ENCODE measurements around the gene RIT2. TPM values are rescaled to one million over a fixed set of nuclear protein-coding genes. Genes with fewer than 3 reads are reported as not detected.

The RIT2 gene
- polyA plus RNA-seq, 1 donor from 2014 or later, result 1.1 TPM

GRCh38 chr18:42773870-42774269, 341.6 kb downstream of the RIT2 start:
- no peak for TF ChIP-seq EZH2 (IDR thresholded peaks at IDR 0.05; ENCODE audit: borderline replicate concordance, insufficient read depth, low read length, poor library complexity, severe bottlenecking)
- no peak for TF ChIP-seq SMC3 (conservative IDR thresholded peaks at IDR 0.05; ENCODE audit: poor library complexity)
- TF ChIP-seq, protein P1, sequence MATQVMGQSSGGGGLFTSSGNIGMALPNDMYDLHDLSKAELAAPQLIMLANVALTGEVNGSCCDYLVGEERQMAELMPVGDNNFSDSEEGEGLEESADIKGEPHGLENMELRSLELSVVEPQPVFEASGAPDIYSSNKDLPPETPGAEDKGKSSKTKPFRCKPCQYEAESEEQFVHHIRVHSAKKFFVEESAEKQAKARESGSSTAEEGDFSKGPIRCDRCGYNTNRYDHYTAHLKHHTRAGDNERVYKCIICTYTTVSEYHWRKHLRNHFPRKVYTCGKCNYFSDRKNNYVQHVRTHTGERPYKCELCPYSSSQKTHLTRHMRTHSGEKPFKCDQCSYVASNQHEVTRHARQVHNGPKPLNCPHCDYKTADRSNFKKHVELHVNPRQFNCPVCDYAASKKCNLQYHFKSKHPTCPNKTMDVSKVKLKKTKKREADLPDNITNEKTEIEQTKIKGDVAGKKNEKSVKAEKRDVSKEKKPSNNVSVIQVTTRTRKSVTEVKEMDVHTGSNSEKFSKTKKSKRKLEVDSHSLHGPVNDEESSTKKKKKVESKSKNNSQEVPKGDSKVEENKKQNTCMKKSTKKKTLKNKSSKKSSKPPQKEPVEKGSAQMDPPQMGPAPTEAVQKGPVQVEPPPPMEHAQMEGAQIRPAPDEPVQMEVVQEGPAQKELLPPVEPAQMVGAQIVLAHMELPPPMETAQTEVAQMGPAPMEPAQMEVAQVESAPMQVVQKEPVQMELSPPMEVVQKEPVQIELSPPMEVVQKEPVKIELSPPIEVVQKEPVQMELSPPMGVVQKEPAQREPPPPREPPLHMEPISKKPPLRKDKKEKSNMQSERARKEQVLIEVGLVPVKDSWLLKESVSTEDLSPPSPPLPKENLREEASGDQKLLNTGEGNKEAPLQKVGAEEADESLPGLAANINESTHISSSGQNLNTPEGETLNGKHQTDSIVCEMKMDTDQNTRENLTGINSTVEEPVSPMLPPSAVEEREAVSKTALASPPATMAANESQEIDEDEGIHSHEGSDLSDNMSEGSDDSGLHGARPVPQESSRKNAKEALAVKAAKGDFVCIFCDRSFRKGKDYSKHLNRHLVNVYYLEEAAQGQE (IDR thresholded peaks at IDR 0.05; ENCODE audit: borderline replicate concordance), result no peak
- TF ChIP-seq CTCF (IDR thresholded peaks at IDR 0.05; ENCODE audit: poor library complexity, severe bottlenecking), result no peak
- TF ChIP-seq POLR2AphosphoS5 (IDR thresholded peaks at IDR 0.05), result no peak
- no peak for TF ChIP-seq MXI1 (conservative IDR thresholded peaks at IDR 0.05; ENCODE audit: poor library complexity, severe bottlenecking)
- TF ChIP-seq TAF1 (IDR thresholded peaks at IDR 0.05; ENCODE audit: low read depth), result no peak
- TF ChIP-seq EP300 (conservative IDR thresholded peaks at IDR 0.05; ENCODE audit: poor library complexity, severe bottlenecking), result no peak
- TF ChIP-seq RAD21 (conservative IDR thresholded peaks at IDR 0.05), result no peak
- Histone ChIP-seq H3K9me3 (ENCODE audit: low read length) (no peaks in the 10 kb centered on the region), H3F3A (ENCODE audit: insufficient read depth, low read length, poor library complexity, severe bottlenecking) (no peaks in the 10 kb centered on the region), H3K9ac (ENCODE audit: low read length) (no peak overlapping the region), H3K27ac (ENCODE audit: low read length) (no peak overlapping the region), H3K79me2 (replicated peaks; ENCODE audit: insufficient read depth, low read length) (no peaks in the 10 kb centered on the region), H3K9me2 (ENCODE audit: insufficient read depth, low read length) (no peaks in the 10 kb centered on the region), H4K20me1 (ENCODE audit: insufficient read depth) (no peaks in the 10 kb centered on the region), H3K4me3 (ENCODE audit: low read length) (no peak overlapping the region), H3K4me2 (ENCODE audit: low read length) (no peak overlapping the region), H3K27me3 (ENCODE audit: insufficient read depth, low read depth, low read length) (no peaks in the 10 kb centered on the region), H2AFZ (ENCODE audit: low read depth, low read length) (no peak overlapping the region), H3K36me3 (ENCODE audit: insufficient read depth, low read length) (no peaks in the 10 kb centered on the region)

DNA sequence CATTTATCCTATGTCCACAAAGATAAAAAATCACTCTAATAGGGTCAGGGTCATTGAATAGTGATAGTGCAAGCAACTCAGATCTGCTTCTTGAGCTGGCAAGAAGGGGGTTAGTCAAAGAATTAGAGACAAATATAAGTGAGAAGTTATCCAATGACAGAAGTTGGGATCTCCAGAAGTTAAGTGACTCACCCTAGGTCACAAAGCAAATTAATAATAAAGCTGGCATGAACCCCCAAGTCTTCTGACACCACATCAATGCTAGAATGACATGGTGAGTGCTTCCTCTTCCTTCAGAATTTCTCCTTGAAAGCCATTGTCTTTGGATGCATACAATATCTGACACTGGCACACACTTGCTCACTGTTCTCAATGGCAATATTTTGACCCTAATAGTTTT, 343.5 kb downstream of the RIT2 start:
- TF ChIP-seq CTCF (IDR thresholded peaks at IDR 0.05; ENCODE audit: poor library complexity, severe bottlenecking) (no peak), EZH2 (IDR thresholded peaks at IDR 0.05; ENCODE audit: borderline replicate concordance, insufficient read depth, low read length, poor library complexity, severe bottlenecking) (no peak), RAD21 (conservative IDR thresholded peaks at IDR 0.05) (no peak)
- TF ChIP-seq, protein P1 (IDR thresholded peaks at IDR 0.05; ENCODE audit: borderline replicate concordance), result no peak

More for the DNA sequence above, 343.5 kb downstream of the RIT2 start:
- Histone ChIP-seq H3K4me2 (ENCODE audit: low read length) (no peak overlapping the region), H3K9me3 (ENCODE audit: low read length) (no peaks in the 10 kb centered on the region), H2AFZ (ENCODE audit: low read depth, low read length) (no peak overlapping the region), H3K27me3 (ENCODE audit: insufficient read depth, low read depth, low read length) (no peaks in the 10 kb centered on the region), H3F3A (ENCODE audit: insufficient read depth, low read length, poor library complexity, severe bottlenecking) (no peaks in the 10 kb centered on the region), H3K36me3 (ENCODE audit: insufficient read depth, low read length) (no peaks in the 10 kb centered on the region), H3K9ac (ENCODE audit: low read length) (no peak overlapping the region), H4K20me1 (ENCODE audit: insufficient read depth) (no peaks in the 10 kb centered on the region), H3K9me2 (ENCODE audit: insufficient read depth, low read length) (no peaks in the 10 kb centered on the region), H3K79me2 (replicated peaks; ENCODE audit: insufficient read depth, low read length) (no peaks in the 10 kb centered on the region), H3K27ac (ENCODE audit: low read length) (no peak overlapping the region), H3K4me3 (ENCODE audit: low read length) (no peak overlapping the region)
